HepG2 (cell line): ENCODE measurements around the gene PLK5. TPM values are rescaled to one million over a fixed set of nuclear protein-coding genes. Genes with fewer than 3 reads are reported as not detected.

Experiments used
- ADNP ChIP-seq: sonication (generic); formaldehyde crosslinking; IDR thresholded peaks from 2 replicates; pipeline ENCODE4 v1.4.0; 2020; ENCODE audit warnings: missing genetic modification reagents
- DMAP1 ChIP-seq: IDR thresholded peaks from 2 replicates; pipeline ENCODE4 v1.6.1; 2016
- KLF16 ChIP-seq, 2 experiments: sonication (generic) in 1 of 2; formaldehyde crosslinking in 1 of 2; IDR thresholded peaks; 2 replicates each; pipeline versions ENCODE4 v1.6.1 to v1.8.0; 2016 to 2023; ENCODE audit warnings: missing genetic modification reagents in 2 of 2, missing compliant biosample characterization in 1 of 2
- MLX ChIP-seq: IDR thresholded peaks from 2 replicates; pipeline ENCODE4 v1.6.1; 2016
- NR2C2 ChIP-seq: sonication (generic); formaldehyde crosslinking; IDR thresholded peaks from 2 replicates; pipeline ENCODE4 v1.4.0; 2020; ENCODE audit warnings: missing genetic modification reagents, mild to moderate bottlenecking, moderate library complexity, borderline replicate concordance
- PHF20 ChIP-seq: sonication (generic); formaldehyde crosslinking; IDR thresholded peaks from 2 replicates; pipeline ENCODE4 v1.5.0; 2020; ENCODE audit warnings: mild to moderate bottlenecking, missing genetic modification reagents
- POGZ ChIP-seq: sonication (generic); formaldehyde crosslinking; IDR thresholded peaks from 2 replicates; pipeline ENCODE4 v1.4.0; 2020; ENCODE audit warnings: mild to moderate bottlenecking, missing genetic modification reagents
- POLR2A ChIP-seq, 2 experiments: IDR thresholded peaks; 2 replicates each; pipeline ENCODE4 v1.6.1; 2011; ENCODE audit warnings: low read depth in 2 of 2, low read length in 2 of 2, mild to moderate bottlenecking in 1 of 2, moderate library complexity in 1 of 2; ENCODE audit not compliant: insufficient read depth in 1 of 2
- RBM22 ChIP-seq: fragments of 200-400 bp; formaldehyde crosslinking; optimal IDR thresholded peaks from 2 replicates; pipeline ENCODE3; 2017; ENCODE audit warnings: mild to moderate bottlenecking, low read length, moderate library complexity
- TARDBP ChIP-seq: sonication (generic); formaldehyde crosslinking; IDR thresholded peaks from 2 replicates; pipeline ENCODE4 v1.8.0; 2022; ENCODE audit warnings: mild to moderate bottlenecking, missing genetic modification reagents
- ZNF282 ChIP-seq: fragments of 450-650 bp; IDR thresholded peaks from 2 replicates; pipeline ENCODE4 v1.6.1; 2018; ENCODE audit not compliant: partially characterized antibody
- ZNF354B ChIP-seq: sonication (generic); formaldehyde crosslinking; IDR thresholded peaks from 2 replicates; pipeline ENCODE4 v1.8.0; 2022; ENCODE audit warnings: mild to moderate bottlenecking, missing genetic modification reagents
- ZNF550 ChIP-seq: sonication (generic); formaldehyde crosslinking; IDR thresholded peaks from 2 replicates; pipeline ENCODE4 v1.4.0; 2020; ENCODE audit warnings: mild to moderate bottlenecking, missing genetic modification reagents, borderline replicate concordance
- ZNF670 ChIP-seq: sonication (generic); formaldehyde crosslinking; IDR thresholded peaks from 2 replicates; pipeline ENCODE4 v1.8.0; 2022; ENCODE audit warnings: mild to moderate bottlenecking, missing genetic modification reagents, borderline replicate concordance
- ZNF674 ChIP-seq: sonication (generic); formaldehyde crosslinking; IDR thresholded peaks from 2 replicates; pipeline ENCODE4 v1.5.0; 2020; ENCODE audit warnings: low read depth, mild to moderate bottlenecking, missing genetic modification reagents
- polyA plus RNA-seq, 8 experiments: library from polyadenylated mRNA; depleted of rRNA in 3 of 8; stranded (reverse) in 7 of 8; unstranded in 1 of 8; fragments of >200 nt; fragmentation: Illumina TruSeq in 4 of 8; extraction: Trizol in 4 of 8; gene quantifications; 2 replicates each; pipeline versions ENCODE4 v1.2.1 to v1.2.3, GENCODE V29; 2011 to 2016; ENCODE audit warnings: low read depth in 4 of 8, missing spikeins in 1 of 8, mixed read lengths in 1 of 8; ENCODE audit not compliant: insufficient read depth in 1 of 8
- total RNA-seq, 5 experiments: library from RNA; depleted of rRNA; stranded (reverse); fragments of >200 nt; fragmentation: Illumina TruSeq; extraction: Trizol; gene quantifications; 2 replicates each; pipeline ENCODE4 v1.2.3, GENCODE V29; 2016; ENCODE audit warnings: low read depth in 1 of 5
- TF ChIP-seq, protein P1 (sequence below): sonication (generic); formaldehyde crosslinking; IDR thresholded peaks from 2 replicates; pipeline ENCODE4 v1.5.1; 2020; ENCODE audit warnings: mild to moderate bottlenecking, missing genetic modification reagents, moderate library complexity
- TF ChIP-seq, protein P2 (sequence below): sonication (generic); formaldehyde crosslinking; conservative IDR thresholded peaks from 2 replicates; pipeline ENCODE4 v1.5.0; 2020; ENCODE audit warnings: missing genetic modification reagents
- TF ChIP-seq, protein P3 (sequence below): IDR thresholded peaks from 2 replicates; pipeline ENCODE4 v1.6.1; 2016; ENCODE audit warnings: missing biosample characterization, missing genetic modification reagents, low read depth
- TF ChIP-seq, protein P4 (sequence below): IDR thresholded peaks from 2 replicates; pipeline ENCODE4 v1.6.1; 2018; ENCODE audit warnings: missing genetic modification reagents, mild to moderate bottlenecking, missing compliant biosample characterization

PLK5 gene
- total and polyA plus RNA-seq, 2 of the 13 experiments (the other 11 are each of a cell fraction or from before 2014, with no cell fraction given), result not detected

GRCh38 chr19:1512671-1513498 lies 11.0 kb upstream of the PLK5 start, which contains the start of gene ADAMTSL5 (continued):
- TF ChIP-seq MLX (no peak), PHF20 (peak; percentile 15; the same call in 1 of the 2 replicates), NR2C2 (CRISPR knock-in tag) (0 out of 2 replicates have a peak, but pooled peaks have one; percentile 23), POLR2A (IDR thresholded peaks at IDR 0.05; ENCODE audit: insufficient read depth in 1 of 2, low read depth in 2 of 2, low read length in 2 of 2) (0 out of 4 replicates have a peak, but pooled peaks of 1 of the 2 experiments have one; percentile 34), ZNF670 (no peak), ADNP (peak; percentile 94), ZNF550 (CRISPR knock-in tag) (no peak), ZNF354B (CRISPR knock-in tag) (no peak), TARDBP (CRISPR knock-in tag) (no peak), DMAP1 (CRISPR knock-in tag) (no peak), RBM22 (no peak), KLF16 (CRISPR knock-in tag; IDR thresholded peaks at IDR 0.05) (peak in 1 of 2 experiments; percentile 19; a peak in 1 of 4 replicates), ZNF674 (CRISPR knock-in tag) (no peak), POGZ (CRISPR knock-in tag) (no peak; the same call in 1 of the 2 replicates), ZNF282 (no peak)
- TF ChIP-seq, protein P1, sequence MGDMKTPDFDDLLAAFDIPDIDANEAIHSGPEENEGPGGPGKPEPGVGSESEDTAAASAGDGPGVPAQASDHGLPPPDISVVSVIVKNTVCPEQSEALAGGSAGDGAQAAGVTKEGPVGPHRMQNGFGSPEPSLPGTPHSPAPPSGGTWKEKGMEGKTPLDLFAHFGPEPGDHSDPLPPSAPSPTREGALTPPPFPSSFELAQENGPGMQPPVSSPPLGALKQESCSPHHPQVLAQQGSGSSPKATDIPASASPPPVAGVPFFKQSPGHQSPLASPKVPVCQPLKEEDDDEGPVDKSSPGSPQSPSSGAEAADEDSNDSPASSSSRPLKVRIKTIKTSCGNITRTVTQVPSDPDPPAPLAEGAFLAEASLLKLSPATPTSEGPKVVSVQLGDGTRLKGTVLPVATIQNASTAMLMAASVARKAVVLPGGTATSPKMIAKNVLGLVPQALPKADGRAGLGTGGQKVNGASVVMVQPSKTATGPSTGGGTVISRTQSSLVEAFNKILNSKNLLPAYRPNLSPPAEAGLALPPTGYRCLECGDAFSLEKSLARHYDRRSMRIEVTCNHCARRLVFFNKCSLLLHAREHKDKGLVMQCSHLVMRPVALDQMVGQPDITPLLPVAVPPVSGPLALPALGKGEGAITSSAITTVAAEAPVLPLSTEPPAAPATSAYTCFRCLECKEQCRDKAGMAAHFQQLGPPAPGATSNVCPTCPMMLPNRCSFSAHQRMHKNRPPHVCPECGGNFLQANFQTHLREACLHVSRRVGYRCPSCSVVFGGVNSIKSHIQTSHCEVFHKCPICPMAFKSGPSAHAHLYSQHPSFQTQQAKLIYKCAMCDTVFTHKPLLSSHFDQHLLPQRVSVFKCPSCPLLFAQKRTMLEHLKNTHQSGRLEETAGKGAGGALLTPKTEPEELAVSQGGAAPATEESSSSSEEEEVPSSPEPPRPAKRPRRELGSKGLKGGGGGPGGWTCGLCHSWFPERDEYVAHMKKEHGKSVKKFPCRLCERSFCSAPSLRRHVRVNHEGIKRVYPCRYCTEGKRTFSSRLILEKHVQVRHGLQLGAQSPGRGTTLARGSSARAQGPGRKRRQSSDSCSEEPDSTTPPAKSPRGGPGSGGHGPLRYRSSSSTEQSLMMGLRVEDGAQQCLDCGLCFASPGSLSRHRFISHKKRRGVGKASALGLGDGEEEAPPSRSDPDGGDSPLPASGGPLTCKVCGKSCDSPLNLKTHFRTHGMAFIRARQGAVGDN (CRISPR knock-in tag), result peak; percentile 56
- TF ChIP-seq, protein P2, sequence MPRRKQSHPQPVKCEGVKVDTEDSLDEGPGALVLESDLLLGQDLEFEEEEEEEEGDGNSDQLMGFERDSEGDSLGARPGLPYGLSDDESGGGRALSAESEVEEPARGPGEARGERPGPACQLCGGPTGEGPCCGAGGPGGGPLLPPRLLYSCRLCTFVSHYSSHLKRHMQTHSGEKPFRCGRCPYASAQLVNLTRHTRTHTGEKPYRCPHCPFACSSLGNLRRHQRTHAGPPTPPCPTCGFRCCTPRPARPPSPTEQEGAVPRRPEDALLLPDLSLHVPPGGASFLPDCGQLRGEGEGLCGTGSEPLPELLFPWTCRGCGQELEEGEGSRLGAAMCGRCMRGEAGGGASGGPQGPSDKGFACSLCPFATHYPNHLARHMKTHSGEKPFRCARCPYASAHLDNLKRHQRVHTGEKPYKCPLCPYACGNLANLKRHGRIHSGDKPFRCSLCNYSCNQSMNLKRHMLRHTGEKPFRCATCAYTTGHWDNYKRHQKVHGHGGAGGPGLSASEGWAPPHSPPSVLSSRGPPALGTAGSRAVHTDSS (CRISPR knock-in tag), result no peak
- TF ChIP-seq, protein P3, sequence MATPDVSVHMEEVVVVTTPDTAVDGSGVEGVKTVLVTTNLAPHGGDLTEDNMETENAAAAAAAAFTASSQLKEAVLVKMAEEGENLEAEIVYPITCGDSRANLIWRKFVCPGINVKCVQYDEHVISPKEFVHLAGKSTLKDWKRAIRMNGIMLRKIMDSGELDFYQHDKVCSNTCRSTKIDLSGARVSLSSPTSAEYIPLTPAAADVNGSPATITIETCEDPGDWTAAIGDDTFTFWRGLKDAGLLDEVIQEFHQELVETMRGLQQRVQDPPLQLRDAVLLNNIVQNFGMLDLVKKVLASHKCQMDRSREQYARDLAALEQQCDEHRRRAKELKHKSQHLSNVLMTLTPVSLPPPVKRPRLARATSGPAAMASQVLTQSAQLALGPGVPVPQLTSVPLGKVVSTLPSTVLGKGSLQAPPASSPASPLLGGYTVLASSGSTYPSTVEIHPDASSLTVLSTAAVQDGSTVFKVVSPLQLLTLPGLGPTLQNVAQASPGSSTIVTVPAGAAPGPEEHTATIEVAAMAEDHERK (CRISPR knock-in tag), result no peak
- TF ChIP-seq, protein P4, sequence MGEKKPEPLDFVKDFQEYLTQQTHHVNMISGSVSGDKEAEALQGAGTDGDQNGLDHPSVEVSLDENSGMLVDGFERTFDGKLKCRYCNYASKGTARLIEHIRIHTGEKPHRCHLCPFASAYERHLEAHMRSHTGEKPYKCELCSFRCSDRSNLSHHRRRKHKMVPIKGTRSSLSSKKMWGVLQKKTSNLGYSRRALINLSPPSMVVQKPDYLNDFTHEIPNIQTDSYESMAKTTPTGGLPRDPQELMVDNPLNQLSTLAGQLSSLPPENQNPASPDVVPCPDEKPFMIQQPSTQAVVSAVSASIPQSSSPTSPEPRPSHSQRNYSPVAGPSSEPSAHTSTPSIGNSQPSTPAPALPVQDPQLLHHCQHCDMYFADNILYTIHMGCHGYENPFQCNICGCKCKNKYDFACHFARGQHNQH (CRISPR knock-in tag), result 0 out of 2 replicates have a peak, but pooled peaks have one; percentile 25
